HG03378 (cell line): ENCODE results near the gene LAMA2.

Experiments used
- ATAC-seq: cut with Tn5 transposase; IDR thresholded peaks from one replicate; pipeline ENCODE4 v1.9.1; 2021; ENCODE audit warnings: mild to moderate bottlenecking, moderate library complexity; ENCODE audit not compliant: unreplicated experiment

The LAMA2 gene, protein sequence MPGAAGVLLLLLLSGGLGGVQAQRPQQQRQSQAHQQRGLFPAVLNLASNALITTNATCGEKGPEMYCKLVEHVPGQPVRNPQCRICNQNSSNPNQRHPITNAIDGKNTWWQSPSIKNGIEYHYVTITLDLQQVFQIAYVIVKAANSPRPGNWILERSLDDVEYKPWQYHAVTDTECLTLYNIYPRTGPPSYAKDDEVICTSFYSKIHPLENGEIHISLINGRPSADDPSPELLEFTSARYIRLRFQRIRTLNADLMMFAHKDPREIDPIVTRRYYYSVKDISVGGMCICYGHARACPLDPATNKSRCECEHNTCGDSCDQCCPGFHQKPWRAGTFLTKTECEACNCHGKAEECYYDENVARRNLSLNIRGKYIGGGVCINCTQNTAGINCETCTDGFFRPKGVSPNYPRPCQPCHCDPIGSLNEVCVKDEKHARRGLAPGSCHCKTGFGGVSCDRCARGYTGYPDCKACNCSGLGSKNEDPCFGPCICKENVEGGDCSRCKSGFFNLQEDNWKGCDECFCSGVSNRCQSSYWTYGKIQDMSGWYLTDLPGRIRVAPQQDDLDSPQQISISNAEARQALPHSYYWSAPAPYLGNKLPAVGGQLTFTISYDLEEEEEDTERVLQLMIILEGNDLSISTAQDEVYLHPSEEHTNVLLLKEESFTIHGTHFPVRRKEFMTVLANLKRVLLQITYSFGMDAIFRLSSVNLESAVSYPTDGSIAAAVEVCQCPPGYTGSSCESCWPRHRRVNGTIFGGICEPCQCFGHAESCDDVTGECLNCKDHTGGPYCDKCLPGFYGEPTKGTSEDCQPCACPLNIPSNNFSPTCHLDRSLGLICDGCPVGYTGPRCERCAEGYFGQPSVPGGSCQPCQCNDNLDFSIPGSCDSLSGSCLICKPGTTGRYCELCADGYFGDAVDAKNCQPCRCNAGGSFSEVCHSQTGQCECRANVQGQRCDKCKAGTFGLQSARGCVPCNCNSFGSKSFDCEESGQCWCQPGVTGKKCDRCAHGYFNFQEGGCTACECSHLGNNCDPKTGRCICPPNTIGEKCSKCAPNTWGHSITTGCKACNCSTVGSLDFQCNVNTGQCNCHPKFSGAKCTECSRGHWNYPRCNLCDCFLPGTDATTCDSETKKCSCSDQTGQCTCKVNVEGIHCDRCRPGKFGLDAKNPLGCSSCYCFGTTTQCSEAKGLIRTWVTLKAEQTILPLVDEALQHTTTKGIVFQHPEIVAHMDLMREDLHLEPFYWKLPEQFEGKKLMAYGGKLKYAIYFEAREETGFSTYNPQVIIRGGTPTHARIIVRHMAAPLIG (N-terminal part only)

DNA sequence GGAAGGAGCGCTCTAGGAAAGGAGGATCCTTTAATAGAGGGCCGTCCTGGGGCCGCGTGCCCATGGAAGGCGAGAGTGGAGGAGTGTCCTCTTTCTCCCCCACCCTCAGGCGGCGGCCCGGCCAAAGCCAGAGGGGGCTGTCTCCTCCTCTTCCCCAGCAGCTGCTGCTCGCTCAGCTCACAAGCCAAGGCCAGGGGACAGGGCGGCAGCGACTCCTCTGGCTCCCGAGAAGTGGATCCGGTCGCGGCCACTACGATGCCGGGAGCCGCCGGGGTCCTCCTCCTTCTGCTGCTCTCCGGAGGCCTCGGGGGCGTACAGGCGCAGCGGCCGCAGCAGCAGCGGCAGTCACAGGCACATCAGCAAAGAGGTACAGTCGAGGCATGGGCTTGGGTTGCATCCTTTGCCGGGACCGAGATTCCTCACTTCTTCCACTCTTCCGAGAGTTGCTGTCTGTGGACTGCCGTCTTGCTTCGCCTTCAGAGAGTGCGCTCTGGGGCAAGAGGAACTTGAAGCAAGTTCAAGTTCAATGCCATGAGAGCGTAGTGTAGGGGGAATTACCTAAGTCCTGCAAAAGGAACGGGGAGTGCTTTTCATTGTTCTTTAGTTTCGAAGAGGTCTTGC, at the start of gene LAMA2:
Gene LAMA2 (plus strand): TSS at position 148 of the 621 bp plus-strand sequence. CDS start 108 bp downstream, at position 256.
- no peak for ATAC-seq

DNA sequence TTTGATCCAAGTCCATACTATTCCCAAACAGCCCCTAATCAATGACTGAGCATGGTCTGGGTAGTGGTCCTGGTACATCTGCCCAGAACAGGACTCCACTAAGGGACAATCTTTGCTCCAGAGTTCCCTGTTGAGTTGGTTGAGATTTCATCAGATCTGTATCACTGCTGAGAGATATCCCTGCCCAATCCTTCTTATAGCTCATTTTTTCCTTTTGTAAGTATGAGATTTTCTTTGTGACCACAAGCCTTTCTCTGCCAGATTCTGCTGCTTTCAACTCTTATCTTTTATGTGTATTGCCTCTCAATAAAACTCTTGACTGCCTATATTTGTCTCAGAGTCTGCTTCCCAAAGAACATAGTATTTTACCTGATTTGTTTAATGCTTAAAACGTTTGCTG, 46.2 kb upstream of the LAMA2 start:
- no peak for ATAC-seq

DNA sequence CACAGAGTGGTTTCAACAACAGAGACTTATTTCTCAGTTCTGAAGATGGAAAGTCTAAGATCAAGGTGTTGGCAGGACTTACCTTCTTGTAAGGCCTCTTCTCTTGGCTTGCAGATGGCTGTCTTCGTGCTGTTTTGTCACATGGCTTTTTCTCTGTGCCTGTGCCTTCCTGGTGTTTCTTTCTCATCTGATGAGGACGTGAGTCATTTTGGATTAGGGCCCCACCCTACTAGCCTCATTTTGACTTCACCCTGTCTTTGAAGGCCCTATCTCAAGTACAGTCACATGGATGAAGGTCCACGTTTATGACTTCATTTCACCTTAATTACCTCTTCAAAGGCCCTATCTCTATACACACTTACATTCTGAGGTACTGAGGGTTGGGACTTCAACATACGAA, 41.4 kb upstream of the LAMA2 start:
- no peak for ATAC-seq

DNA sequence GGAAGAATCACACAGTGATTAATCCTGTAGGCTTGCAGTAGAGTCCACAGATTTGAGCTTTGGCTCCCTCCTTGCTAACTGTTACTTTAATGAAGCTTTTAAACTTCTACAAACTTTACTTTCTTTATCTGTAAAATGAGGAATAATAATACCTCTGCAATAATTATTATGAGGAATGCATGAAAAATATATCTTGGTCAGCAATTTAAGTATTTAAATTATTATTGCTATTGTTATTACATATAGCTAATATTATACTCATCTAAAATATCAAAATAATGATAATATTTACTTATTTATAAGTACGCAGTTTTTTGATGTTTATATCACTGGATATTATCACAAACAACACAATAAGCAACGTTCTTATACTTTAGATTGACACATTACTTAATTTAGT, 38.3 kb upstream of the LAMA2 start:
- ATAC-seq = no peak

DNA sequence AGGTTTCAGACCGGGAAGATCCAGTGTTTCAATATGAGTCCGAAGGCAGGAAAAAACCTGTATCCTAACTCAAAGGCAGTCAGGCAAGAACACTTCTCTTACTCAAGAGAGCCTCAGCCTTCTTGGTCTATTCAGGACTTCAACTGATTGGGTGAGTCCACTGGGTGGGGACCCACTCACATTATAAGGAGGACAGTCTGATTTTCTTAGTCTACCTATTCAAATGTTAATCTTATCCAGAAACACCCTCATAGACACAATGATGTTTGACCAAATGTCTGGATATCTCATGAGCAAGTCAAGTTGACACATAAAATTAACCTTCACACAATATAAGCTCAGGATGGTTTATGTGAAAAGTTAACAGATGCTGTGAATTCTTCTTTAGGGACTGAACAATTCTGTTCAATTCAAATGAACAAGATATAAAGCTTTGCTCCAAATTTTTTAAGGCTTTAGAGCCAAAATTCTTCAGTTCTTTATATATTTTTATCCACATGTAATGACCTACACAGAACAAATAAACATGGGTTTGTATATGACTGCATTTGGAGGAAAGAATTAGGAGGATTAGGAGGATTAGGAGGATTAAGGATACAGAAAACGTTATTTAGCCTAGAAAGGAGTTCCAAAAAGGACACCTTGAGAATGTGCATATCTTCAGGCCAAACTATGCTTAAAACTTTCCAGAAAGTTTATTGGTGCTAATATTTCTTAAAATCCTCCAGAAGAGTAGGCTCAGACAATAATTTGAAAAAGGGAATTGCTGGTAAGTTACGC, 35.3 kb upstream of the LAMA2 start:
- no peak for ATAC-seq

DNA sequence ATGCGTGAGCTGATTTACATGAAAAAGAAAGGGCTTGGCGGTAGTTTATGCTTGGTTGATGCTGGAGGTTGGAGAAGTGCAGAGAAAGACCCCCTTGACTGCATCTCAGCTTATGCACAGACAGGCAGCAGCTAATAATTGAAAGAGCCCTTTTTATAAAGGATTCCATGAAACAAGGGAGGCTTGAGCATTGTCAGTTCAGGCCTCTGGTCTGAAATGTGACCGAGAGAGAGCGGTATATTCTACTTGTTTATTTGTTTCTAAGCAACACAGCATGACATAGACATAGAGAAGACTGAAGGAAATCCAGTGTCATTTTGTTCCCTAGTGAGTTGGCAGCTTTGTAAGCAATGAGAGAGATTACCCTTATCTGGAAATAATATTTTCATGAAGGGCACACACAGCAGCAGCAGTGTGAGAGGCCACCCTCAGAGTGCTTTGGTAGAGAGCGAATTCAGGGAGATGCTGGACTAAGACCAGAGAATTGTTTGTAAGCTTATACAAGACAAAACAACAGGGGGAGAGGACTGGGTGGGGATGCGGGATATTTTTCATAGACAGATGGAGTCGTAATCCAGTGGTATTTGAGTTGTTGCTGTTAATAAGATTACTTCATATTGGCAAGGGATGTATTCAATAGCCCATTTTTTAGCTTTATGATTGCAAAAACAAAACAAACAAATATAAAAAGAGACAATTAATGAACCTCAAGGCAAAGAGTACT, 34.6 kb upstream of the LAMA2 start:
- no peak for ATAC-seq

DNA sequence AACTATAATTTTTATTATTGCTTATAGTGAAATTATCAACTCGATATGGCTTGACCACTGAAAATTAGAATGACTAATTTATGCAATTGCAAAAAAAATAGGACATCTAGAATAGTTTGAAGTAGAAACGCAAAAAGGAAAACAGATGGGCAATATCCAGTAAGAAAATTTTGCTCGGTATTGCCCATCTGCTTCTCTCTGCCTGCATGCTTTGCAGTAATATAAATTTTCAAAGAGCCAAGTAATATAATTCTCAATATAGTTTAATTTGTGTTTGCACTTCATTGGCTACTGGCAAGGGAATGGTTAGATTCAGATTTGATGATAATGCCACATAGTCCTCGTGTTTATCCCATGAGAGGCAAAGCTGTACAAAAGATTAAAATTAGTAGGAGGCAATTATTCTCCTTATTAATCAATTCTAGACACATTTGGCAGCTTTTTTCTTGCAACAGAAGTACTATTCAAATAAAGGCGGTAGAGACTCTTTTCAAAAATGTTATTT, 27.3 kb upstream of the LAMA2 start:
- ATAC-seq = no peak

DNA sequence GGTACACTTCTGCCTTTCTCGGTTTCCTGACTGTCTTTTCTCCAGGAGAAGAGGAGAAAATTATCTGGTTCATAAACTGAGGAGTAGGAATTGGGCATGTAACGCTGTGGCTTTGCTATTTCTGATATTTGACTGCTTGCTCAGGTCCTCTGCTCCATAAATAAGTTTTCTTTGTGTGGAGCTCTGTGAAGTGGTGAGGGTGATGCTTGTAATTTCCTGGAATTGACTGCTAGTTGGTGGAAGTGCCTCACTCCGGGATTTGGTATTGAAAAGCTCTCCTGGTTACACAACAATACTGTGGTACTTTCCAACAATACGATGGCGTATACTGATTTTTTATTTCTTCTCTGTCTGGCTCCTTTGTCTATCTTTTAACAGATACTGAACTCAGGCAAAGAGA, 25.1 kb upstream of the LAMA2 start:
- no peak for ATAC-seq

DNA sequence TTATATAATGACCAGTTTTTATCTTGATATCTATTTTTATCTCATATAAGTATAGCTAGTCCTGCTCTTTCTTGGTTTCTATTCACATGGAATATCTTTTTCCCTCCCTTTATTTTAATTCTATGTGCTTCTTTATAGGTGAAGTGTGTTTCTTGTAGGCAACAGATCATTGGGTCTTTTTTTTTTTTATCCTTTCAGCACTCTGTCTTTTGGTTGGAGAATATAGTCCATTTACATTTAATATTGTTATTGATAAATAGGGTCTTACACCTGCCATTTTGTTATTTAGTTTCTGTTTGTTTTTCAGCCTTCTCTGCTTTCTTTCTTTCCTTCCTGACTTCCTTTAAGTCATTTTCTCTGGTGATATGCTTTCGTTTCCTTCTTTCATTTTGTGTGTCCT, 22.2 kb upstream of the LAMA2 start:
- no peak for ATAC-seq

DNA sequence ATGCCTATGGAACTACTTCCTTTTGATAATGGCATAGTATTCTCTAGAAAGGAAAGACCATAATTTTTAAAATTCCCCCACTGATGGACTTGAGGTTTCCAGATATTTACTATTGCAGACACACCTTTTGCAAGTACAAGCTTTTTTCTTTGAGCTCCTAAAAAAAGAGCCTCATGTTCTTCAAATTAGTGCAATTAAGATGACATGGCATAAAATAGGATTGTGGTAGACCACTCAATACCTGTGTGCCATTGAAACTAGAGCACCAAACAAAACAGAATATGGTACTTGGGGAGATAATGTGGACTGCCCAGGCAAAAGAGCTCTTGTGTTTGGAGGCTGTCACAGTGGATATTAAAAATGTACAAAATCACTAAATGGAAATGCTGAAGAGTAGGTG, 19.0 kb upstream of the LAMA2 start:
- no peak for ATAC-seq

DNA sequence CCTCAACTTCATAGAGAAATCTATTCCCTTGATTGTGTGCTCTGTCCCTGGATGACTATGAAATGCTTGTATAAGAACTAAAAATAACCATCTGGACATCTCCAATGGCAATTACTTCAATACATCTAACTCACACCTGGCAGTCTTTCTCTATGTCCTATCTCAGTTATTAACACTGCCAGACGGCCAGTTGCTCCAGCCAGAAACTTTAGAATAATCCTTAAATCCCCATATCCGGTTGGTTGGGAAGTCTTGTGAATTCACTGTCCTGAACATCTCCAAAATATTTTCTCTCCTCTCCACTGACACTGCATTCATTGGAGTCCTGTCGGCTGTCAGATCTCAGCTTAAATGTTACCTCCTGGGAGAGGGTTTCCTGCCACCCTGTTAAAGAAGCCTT, 12.2 kb upstream of the LAMA2 start:
- no peak for ATAC-seq

DNA sequence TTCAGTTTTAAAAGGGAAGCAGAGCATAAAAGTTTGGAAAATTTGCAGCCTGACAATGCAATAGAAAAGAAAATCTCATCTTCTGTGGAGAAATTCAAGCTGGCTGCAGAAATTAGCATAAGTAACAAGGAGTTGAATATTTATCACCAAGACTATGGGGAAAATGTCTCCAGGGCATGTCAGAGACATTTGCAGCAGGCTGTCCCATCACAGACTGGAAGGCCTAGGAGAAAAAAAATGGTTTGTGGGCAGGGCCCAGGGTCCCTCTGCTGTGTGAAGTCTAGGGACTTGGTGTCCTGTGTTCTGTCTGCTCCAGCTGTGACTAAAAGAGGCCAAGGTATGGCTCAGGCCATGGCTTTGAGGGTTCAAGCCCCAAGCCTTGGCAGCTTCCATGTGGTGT, 8.1 kb upstream of the LAMA2 start:
- ATAC-seq = no peak

DNA sequence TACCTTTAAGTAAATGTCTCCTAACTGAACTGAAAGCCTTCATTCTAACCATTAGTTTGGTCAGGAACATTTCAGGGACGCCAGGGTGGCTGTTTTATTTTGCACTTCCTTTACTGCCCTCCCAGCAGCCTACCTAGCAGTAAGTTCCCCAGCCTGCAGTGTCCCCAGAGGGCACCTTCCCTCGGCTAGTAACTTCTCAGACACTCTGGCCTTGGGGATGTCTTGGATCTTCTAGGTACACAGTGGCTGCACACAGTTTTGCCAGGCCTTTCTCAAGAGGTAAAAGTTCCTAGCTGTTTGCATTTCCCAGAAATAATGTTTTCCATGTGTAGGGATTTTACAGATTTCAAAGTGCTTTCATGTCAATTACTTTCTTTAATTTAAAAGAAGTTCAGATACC, 378 bp upstream of the LAMA2 start:
- no peak for ATAC-seq

DNA sequence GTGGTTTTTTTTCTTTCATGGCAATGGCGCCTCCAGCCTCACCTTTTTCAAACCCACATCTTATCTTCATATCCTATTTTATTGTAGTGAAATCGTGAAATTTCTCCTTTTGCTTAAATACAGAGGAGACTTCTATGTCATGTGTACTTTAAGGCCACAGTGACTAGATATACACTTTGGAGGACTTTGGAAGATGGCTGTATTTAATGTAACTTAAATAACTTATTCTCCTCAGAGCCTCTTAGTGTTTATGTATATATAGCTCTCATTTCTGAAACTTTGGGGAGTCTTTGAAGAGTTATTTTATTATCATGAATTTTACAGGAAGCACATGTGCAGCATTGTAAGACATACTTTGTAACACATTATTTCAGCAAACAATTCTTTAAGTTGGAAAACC, 968 bp downstream of the LAMA2 start:
- ATAC-seq = no peak

DNA sequence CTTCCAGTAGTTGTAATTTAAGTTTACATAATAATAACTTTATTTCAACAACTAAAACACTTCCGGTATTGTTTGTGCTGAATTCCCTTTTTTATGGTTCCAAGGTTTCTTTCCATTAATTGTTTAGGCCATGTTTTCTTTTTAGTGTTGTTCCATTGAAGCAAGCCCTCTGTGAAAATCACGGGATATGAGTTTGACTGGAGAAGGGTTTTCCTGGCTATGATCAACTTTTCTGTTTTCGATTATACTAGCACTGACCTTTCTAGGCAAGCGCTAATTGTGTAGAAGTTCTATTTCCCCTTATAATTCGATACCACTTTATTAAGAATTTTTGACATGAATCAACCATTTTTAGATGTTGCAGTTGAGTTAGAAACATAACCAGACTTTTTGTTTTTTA, 2.4 kb downstream of the LAMA2 start:
- ATAC-seq = no peak

DNA sequence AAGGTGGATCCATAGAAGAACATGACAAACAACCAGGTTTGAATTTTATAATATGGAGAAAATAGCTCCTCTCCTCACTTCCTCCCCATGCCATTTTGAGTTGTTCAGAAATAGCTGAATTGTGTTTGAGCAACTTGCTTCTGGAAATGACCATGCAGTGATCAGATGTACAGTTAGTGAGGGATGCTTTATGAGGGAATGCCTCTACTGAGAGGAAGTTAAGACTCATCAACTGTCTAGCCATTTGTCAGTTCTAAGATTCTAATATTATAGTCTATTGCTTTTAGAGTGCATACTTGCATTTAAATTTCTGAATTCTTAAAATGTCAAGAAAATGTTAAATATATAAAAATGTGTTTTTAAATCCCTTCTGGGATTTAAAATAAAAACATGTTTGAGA, 3.8 kb downstream of the LAMA2 start:
- no peak for ATAC-seq

DNA sequence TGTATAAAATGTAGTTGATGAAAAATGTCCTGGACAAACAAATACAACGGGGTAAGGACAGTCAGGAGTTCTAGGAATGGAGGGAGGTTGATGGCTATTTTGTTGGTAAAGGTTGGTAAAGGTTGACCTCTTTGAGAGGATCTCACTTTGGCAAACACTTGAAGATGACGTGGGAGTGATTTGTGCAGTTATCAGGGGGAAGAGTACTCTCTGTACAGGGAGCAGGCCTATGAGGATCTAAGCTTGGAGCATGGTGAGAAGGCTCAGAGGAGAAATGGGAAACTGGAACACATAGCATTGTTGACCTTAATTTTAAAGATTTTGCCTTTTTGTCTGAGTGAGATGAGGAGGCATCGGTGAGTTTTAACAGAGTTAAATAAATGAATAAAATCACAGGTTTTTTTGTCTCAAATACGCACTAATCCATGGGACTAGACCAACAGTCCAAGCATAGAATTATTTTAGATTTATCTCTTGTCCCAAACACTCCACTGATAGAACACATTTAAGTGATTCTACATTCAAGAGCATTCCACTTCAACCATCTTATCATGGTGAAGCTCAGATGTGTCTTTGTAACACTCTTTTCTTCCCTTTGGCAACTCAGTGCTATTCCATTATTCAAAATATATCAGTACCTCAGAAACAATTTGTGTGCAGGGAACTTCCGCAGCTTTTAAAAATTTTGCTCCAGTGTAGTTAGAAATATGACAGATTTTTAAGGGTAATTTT, 5.7 kb downstream of the LAMA2 start:
- ATAC-seq = no peak

DNA sequence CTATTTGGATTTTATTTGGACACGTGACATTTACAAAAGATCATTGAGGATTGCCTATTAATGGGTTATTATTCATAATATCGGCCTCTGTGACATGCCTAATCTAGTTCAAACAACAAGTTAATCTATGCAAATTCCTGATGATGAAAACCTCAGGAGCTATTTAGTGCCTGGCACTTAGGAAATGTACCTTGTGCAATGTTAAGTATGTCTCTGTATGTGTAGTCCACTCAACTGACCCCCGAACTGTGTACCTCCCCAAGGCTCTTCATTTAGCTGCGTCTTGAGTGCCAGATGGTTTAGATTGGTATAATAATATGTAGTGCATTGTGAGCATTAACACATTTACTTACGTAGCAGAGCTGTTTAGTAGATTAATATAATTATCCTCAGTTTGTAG, 6.9 kb downstream of the LAMA2 start:
- ATAC-seq = no peak

DNA sequence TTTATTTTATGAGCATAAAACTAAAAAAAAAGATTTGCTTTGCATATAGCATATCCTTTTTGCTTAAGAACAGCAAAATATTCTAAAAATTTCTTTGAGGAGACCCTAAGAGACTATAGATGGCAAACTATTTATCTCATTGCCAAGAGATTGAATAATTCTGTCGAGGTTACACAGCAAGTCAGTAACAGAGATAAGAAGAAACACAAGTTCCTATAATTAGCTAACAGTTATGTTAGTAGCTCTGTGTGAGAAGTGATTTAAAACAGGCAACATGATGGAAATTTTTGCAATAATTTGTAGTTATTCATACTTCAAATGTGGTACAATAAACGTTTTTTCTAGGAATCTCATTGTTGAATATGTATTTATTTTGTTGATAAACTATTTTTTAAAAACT, 9.1 kb downstream of the LAMA2 start:
- ATAC-seq = no peak
